Measurements from ENCODE around the gene POLR3G. TPM values are rescaled to one million over a fixed set of nuclear protein-coding genes. Genes with fewer than 3 reads are reported as not detected.

The POLR3G gene, protein sequence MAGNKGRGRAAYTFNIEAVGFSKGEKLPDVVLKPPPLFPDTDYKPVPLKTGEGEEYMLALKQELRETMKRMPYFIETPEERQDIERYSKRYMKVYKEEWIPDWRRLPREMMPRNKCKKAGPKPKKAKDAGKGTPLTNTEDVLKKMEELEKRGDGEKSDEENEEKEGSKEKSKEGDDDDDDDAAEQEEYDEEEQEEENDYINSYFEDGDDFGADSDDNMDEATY
- 25.2 and 28.4 TPM in 2 replicates for total RNA-seq

DNA sequence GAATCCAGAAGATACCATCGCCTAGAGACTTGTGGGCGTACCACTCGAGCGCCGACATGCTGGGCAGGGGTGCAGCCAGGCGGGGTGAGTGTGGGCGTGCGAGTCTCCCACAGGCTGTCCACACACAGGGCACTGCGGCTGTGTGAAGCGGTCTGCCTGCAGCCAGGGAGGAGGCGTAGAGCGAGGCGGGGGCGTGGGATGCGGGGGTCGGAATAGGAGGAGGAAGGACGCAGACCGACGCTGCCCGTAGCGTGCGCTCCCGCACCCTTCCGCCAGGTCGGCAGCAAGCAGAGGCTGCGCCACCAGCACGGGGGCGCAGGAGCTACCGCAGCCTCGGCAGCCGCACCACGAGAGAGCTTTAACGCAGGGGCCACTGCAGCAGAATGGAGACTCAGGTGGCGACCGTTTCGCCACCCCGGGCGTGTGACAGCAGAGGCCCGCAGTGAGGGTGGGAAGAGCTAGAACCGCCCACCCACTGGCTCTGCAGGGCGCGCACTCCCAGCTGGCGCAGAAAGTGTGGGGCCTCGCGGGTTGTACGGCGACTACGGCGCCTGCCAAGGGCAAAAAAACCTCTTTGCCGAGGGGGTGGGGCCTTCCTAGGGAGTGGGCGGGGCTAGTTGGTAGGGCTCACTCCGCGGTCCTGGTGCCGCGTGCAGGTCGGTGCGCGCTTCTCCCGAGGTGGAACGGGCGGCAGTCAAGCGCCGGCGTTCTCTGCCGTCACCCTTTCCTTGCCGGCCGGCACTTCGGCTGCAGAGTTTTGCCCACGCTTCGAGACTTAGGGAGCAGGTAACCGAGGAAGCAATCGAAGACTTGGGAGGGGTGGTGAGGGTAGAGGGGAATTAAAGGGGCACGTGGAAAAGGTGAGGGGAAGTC is at the start of gene POLR3G, which contains the start of gene MBLAC2:
Gene POLR3G, plus strand, starts transcription at position 630 of the 873 bp plus-strand sequence. CDS start 10,704 bp downstream, outside the sequence.
Gene MBLAC2, minus strand, starts transcription at position 537 of the 873 bp plus-strand sequence. Its CDS starts 479 bp downstream, at position 58.
- peak; percentile 50 for DNase-seq (ENCODE audit: low read depth)
- TF ChIP-seq, protein P1, sequence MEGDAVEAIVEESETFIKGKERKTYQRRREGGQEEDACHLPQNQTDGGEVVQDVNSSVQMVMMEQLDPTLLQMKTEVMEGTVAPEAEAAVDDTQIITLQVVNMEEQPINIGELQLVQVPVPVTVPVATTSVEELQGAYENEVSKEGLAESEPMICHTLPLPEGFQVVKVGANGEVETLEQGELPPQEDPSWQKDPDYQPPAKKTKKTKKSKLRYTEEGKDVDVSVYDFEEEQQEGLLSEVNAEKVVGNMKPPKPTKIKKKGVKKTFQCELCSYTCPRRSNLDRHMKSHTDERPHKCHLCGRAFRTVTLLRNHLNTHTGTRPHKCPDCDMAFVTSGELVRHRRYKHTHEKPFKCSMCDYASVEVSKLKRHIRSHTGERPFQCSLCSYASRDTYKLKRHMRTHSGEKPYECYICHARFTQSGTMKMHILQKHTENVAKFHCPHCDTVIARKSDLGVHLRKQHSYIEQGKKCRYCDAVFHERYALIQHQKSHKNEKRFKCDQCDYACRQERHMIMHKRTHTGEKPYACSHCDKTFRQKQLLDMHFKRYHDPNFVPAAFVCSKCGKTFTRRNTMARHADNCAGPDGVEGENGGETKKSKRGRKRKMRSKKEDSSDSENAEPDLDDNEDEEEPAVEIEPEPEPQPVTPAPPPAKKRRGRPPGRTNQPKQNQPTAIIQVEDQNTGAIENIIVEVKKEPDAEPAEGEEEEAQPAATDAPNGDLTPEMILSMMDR (conservative IDR thresholded peaks at IDR 0.05; ENCODE audit: low read depth, low read length): peak; percentile 42
- H3K4me3 ChIP-seq (ENCODE audit: low read depth, low read length): peak within 1 kb of the TSS; percentile 95

DNA sequence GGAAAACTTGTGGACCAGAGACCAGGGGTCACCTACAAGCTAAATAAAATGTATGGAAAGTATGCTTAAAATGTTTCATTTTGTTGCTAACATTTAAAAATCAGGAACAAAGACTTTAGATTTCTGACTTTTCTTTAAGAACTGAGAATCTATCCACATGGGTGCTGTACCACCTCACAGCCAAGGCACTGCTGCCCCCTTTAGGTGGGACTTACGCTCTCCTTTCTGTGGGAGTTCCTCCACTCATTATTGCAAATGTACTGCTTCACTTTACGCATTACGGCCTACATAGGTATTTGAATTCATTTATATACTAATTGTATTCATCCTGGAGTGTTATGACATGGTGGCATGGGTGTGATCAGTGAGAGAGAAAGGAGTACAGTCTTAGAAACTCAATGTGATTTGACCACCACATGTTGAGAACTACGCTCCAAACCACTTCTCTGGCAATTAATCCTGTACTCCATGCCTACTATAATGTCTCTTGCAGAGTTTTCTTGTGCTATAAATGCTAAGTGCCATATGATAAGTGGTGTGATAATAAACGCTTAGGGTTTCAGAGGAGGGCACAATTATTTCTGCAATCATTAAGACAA is 40.4 kb upstream of the POLR3G start:
- no peak overlapping the region for H3K4me3 ChIP-seq (ENCODE audit: low read depth, low read length)
- DNase-seq (ENCODE audit: low read depth): no peak
- TF ChIP-seq, protein P1 (conservative IDR thresholded peaks at IDR 0.05; ENCODE audit: low read depth, low read length): peak; percentile 85

DNA sequence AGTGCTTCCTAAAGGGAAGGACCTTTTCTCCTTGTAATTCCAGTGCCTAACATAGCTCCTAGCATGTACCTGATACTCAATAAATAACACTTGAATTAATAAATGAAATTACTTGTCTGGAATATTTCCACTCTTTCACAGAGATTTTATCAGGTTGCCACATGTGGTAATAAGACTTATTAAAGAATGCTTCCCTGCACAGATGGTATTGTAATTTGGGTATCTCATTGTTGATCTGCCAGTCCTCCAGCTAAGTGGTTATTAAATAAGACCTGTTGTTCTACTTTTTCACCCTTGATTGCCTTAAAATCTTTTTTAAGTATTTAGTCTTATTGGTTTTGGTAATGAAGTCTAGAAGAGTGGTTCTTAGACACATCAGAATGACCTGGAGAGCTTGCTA is 37.0 kb upstream of the POLR3G start:
- H3K4me3 ChIP-seq (ENCODE audit: low read depth, low read length): no peak overlapping the region
- TF ChIP-seq, protein P1 (conservative IDR thresholded peaks at IDR 0.05; ENCODE audit: low read depth, low read length): no peak
- no peak for DNase-seq (ENCODE audit: low read depth)

DNA sequence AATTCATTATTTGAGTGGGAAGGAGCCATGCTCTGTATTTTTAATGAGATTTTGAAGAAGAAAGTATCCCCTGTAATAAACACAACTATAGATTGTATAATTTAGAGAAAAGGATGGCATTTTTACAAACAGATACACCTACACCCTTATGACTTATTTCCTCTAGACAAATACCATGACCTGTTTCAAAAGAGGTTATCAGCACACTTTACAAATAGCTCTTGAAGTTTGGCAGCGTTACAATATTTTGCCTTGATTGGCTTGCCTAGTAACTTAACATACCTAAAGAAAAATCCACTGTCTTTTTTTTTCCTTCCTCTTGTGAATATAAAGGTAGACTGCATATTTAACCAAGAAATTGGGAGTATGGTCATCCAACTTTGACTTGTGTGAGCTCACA is 36.6 kb upstream of the POLR3G start:
- no peak for DNase-seq (ENCODE audit: low read depth)
- no peak overlapping the region for H3K4me3 ChIP-seq (ENCODE audit: low read depth, low read length)
- TF ChIP-seq, protein P1 (conservative IDR thresholded peaks at IDR 0.05; ENCODE audit: low read depth, low read length): no peak

DNA sequence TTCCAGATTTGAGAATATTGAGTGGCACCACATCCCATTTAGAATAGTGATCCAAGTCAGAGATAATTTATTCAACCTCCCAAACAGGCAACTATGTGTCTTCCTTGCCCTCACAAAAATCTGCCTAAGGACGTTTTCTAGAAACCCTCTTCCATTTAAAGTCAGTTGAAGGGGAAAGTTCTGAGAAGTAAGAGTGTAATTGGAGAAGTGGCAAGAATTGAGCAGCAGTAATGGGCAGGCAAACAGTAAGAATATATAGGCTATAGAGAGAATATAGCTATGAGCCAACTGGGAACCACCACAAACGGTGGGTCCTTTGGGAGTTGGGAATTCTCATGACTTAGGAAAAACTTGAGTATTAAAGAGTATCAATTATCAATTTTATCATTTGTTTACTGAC is 34.0 kb upstream of the POLR3G start:
- no peak for DNase-seq (ENCODE audit: low read depth)
- TF ChIP-seq, protein P1 (conservative IDR thresholded peaks at IDR 0.05; ENCODE audit: low read depth, low read length): no peak
- H3K4me3 ChIP-seq (ENCODE audit: low read depth, low read length): no peak overlapping the region

DNA sequence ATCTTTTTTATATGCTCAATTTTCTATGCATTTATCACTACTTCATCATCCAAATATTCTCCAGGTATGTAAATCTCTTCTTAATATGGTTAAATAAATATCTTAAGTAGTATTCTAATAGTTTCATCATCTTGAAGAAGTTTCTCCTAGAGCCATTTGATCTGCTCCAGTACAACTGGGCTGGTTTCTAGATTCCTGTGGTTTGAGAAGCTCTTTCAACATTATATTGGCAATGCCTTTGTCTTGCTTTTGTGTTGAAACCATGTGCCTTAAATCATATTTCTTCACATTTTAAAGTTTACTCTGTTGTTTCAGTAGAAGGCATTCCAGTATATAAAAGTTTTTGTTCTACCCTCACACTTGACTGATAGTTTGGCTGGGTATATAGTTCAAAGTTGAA is 27.7 kb upstream of the POLR3G start:
- TF ChIP-seq, protein P1 (conservative IDR thresholded peaks at IDR 0.05; ENCODE audit: low read depth, low read length): no peak
- no peak overlapping the region for H3K4me3 ChIP-seq (ENCODE audit: low read depth, low read length)
- DNase-seq (ENCODE audit: low read depth): no peak
